ENCODE measurements around the gene WIPF3.

WIPF3 gene, protein sequence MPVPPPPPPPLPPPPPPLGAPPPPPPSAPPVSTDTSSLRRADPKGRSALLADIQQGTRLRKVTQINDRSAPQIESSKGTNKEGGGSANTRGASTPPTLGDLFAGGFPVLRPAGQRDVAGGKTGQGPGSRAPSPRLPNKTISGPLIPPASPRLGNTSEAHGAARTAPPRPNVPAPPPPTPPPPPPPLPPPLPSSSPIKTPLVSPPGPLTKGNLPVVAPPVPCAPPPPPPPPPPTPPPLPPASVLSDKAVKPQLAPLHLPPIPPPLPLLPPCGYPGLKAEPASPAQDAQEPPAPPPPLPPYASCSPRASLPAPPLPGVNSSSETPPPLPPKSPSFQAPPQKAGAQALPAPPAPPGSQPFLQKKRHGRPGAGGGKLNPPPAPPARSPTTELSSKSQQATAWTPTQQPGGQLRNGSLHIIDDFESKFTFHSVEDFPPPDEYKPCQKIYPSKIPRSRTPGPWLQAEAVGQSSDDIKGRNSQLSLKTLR

DNA sequence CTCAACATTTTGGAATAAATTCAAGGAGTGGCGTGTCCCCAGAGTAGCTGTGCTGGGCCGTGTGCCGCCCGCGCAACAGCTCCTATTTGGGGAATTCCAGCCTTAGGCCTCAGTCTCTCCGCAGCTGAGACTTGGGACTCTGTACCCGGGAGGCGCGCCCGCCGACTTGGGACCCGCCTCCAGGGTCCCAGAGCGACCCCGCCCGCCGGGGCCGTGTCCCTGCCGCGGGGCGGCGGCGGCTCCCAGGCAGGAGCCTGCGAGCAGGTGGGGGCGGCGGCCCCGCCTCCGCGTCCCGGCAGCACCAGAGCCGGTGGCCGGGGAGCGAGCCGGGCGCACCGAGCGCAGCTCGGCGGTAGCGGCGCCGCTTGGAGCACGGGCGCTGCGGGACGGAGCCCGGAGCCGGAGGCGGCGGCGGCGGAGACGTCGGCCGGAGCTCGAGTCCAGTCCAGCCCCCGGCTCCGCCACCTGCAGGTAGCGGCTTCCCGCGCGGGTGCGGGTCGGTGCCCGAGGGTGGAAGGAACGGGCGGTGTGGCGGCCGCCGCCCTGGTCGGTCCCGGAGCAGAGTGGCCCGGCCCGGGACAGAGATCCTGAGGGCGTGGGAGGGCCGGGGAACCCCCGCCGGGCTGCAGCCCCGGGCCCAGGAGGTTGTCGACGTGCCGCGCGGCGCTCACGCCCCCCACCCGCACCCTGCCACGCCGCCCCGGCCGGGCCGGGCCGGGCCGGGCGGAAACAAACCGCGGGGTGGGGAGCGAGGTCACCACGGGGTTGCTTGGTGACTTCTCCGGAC is at the start of gene WIPF3:
WIPF3 (plus strand) TSS at position 301 of the 787 bp plus-strand sequence. CDS start 28,217 bp downstream, outside the sequence.
- no peak for FAIRE-seq

DNA sequence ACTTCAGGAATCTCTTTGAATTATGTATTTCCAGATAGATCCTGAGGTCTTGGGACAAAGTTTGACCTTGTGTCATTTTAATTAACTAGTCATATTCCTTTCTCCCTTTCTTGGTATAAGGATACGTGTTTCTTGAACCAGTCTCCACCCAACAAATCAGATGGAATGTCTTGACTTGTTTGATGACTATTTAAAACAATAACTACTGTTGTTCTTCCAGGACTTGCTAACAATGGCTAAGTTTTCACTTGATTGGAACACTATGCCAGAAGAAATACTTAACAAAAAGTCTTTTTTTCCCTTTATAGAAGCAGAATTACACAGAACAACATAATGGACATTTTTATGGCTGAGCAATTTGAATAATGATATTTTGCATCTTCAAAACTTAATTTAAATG is 43.0 kb upstream of the WIPF3 start:
- no peak for FAIRE-seq

DNA sequence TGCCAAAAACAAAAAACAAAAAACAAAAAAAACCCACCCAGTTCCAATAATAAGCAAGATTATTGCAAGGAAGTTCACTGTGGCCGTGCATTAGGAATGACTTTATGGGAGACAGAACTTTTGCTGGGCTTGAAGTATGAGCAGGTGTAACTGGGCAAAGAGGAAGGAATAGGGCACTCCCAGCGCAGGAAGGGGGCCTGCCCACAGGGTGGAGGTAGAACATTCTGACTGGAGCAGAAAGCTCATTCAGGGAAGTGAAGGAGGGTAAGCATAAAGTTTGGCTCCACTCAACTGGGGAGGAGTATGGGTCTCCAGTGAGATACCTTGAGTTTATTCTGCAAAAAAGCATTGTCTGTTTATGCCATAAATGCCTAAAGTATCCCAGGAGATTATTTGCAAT is 42.1 kb upstream of the WIPF3 start:
- FAIRE-seq: no peak

DNA sequence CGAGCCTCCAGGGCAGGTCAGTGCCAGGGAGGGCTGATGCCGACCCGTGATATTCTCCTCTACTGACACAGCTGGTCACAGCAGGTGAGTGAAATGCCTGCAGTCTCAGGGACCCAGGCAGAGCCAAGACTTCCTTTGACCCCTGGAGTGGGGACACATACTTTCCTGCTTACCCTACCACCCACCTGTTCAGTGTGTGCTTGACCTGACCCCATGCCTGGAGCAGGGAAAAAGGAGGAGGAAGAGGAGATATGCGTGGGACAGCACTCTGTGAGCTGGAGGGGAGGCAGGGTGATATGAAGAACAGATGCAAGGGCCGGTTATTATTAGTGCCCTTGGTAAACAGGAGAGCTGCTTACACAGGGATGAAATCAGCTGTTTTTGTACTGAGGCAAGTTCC is 40.8 kb upstream of the WIPF3 start:
- no peak for FAIRE-seq

DNA sequence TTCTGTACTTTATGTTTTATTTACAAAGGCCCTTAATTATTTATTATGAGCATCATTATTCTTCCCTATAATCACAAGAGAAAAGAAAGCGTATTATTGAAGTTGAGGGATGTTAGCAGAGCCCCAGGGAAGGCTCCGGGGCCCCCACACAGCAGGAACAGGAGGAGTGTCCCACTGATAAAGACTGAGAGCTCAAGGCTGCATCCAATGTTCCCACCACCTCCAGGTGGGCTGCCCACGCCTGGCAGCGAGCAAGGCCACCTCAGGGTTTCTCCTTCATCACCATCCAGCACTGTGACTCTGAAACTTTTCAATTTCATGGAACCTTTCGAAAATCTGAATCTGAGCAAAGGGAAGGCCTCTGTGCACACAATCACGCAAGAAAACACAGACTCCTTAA is 35.9 kb upstream of the WIPF3 start:
- no peak for FAIRE-seq

DNA sequence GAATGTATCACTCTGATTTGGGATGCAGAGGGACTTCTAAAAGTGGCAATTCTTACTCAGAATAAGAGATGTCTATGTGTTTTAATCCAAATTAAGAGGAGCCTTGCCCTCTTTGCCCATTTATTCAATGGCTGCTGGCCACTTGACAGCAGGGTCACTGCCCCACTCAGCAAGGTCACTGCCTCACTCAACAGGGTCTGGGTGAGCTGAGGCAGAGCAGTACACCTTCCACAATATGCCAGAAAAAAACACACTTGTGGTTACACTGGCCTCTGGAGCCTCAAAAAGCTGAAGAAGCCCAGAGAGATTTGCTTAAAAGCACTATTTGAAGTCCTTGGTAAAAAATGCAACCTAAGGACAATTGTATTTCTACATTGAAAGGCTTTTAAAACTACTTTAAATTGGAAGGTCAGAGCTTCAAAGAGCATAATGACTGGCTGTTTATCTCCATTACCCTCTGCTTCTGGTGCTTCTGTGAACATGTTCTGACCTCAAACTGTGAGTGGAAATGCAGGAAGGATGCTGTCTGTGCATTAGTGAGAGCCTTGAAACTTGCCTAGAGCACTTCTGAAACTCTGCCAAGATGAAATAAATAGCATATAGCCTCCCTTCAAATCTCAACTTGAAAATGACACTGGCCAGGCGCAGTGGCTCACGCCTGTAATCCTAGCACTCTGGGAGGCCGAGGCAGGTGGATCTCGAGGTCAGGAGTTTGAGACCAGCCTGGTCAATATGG is 35.1 kb upstream of the WIPF3 start:
- FAIRE-seq: no peak

DNA sequence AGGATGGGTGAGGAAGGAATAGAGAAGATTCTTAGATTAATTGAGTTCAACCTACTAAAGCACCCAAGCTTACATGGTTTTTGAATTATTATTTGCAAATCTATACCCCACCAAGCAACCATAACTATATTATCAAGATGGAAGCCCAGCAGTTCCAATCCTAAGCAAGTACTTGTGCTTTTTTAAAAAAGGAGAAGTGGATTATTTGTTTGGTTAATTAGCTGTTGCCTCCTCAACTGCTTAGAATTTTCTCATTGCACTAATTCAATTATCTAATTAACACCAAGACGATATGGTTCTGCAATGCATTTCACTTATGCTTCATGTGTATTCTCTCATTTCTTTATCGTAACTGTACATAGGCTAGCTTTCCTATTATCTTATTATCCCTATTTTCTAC is 27.3 kb upstream of the WIPF3 start:
- no peak for FAIRE-seq

DNA sequence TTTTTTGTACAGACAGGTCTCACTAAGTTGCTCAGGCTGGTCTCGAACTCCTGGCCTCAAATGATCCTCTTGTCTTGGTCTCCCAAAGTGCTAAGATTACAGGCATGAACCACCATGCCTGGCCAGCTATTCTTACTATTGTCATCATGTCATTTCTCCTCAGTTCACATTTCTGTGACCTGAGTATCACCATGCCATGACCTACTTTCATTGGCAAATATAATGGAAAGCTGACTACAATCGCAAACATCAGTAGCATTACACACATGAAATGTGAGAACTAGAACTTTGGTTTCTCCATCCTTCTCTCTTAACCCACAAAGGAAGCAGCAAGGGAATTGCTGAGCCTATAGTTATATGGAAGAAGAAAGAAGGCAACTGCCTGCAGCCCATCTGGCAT is 26.0 kb upstream of the WIPF3 start:
- FAIRE-seq: no peak

DNA sequence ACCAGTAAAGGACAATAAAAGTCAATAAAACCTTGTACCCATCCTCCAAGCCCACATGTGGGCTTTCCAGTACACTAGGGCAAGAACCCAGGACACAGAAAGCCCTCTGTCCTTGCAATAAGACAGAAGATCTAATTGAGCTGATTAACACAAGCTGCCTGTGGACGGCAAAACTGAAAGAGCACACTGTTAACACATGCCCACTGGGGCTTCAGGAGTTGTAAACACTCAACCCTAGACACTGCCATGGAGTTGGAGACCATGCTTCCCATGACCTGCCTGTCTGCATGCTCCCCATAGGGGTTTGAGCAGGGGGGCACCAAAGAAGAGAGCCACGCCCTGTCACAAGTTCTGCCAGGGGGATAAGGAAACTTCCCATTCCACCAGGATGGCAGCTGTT is 22.6 kb upstream of the WIPF3 start:
- FAIRE-seq: no peak

DNA sequence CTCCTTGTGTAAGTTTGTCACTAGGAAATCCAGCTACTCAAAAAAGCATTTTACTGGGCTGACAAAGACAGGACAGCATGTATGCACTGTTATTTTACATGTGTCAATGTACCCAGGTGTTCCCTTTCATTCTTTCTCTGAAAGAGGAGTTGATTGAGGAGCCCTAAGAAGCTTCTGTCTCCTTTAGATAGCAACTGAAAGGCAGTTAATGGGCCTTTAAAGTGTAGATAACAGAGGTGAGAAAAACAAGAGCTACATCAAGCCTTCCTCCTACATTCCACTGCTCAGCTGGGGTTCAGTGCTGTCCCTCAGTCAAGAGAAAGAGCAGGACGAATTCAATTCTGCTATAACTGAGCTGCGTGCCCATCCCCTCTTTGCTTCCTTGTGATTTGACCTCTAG is 12.8 kb upstream of the WIPF3 start:
- FAIRE-seq: no peak

DNA sequence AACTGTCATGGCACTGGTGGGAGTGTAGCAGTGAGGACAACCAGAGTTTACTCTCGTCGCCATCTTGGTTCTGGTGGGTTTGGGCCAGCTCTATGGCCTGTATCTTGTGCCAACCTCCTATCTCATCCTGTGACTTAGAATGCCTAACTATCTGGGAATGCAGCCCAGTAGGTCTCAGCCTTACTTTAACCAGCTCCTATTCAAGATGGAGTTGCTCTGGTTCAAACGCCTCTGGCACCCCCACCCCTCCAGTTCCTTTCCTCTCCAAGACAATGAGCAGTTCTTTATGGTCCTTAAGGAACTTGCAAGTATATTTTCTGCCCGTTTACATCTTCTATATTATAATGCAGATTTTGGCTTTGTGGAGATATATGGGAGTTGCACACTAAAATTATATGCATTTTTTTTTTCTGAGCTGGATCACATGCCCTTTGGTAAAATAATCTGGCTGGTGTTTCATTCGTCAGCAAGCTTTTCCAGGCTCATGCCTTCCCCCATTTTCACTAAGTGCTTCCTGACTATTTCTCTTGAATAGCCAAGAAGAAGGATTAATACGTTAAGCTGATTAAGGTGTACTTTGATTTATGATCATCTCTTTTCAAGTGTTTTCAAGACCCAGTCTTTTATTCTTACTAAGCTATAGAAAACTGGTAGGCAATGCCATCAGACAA is 11.2 kb upstream of the WIPF3 start:
- FAIRE-seq: no peak

DNA sequence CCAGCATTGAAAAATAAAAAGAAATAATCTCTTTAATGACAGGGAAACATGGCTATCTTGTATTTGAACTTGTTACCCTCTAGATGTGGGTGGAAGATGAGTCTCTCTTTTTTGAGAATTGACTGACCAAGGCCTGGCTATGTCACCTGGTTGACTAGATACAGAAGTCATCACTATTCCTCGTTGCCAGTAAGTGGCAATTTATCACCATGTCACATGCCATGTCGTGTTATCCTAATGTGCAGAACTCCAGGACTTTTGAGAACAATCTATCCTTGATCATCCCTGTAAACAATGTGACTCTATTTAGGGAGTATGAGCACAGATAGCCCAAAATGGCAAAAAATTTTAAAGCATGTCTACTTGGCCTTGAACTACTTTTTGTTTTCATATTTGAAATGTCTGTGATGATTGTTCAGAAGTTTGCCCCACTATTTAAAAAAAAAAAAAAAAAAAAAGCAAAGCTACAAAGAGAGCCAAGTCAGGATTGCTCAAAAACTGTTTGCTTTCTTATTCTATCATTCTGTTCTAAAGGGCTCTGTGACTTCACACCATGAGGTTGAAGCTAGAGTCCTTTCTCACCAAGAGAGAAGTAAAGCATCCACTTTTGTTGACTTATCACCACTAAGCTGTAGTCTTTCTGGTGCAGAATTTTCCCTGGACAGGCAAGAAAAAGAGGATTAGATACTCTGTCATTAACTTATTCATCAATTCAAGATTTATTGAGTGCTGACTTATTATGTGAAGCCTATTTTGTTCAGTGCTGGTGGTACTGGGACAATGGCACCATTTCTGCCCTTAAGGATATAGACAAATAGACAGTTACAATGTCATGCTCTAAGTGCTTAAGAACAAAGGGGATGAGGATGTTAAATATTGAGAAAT is 10.4 kb upstream of the WIPF3 start:
- no peak for FAIRE-seq

DNA sequence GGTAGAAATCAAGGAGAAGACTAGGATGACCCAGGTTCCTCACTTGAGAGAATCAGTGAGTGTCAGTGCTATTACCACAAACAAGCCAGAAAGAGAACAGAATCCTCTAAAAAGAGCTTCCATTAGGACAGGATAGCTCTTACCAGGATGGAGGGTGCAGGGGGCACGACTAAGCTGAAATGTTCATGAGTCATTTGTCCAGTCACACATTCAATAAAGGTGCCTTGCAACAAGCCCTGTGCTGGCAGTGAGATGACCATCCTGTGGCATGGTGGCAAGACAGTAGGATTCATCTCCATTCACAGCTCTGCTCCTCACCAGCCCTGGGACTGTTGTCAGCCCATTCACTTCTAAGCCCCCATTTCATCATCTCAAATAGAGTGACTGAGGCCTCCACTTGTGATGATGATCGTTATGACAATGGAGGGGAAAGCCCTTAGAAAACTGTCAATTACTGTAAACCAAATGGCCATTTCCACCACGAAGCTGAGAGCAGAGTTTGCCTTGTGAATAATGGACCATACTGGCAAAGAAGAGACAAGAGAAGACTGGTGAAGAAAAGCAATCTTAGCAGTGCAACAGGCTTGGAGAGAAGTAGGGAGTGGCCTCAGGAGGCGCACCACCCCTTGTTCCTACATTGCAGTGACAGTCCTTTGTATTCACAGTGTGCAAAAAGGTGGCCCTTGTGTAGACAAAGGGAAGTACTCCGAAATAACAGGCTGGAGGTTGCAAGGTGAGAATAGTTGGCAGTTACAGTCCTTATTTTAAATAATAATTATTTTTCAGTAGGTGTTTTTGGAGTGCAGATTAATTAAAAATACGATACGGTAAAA is 9.0 kb upstream of the WIPF3 start:
- no peak for FAIRE-seq

DNA sequence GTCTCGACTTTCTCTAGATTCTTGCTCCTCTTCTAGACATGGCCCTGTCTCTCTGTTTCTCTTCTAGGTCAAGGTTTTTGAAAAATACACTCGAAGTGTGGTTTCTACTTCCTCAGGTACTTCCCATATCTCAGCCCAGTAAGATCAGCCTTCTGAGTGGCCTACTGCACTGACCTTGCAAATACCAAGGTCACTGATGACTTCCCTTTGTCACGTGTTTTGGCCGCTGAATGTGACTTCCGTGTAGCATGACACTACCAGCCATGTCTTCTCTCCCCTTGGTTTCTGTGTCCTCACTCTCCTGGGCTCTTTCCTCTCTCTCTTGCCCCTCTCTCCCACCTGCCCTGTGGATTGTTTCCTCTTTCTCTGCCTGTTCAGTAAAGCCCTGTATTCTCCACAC is 7.9 kb upstream of the WIPF3 start:
- FAIRE-seq: no peak

DNA sequence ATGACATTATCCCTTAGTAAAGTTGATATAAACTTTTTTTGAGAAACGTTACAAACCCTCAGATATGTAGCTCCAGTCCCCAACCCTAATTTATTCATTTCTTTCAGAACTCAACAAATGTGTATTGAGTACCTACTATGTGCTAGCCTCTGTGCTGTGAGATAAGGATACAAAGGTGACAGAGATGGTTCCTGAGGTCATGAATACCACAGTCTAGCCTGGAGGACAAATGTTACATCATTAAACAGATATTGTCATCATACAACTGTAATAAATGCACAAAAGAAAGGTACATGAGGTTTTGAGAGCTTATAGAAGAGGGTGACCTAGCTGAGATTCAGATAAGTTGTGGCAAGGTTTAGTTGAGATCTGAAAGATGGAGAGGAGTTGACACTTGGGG is 4.4 kb upstream of the WIPF3 start:
- no peak for FAIRE-seq

DNA sequence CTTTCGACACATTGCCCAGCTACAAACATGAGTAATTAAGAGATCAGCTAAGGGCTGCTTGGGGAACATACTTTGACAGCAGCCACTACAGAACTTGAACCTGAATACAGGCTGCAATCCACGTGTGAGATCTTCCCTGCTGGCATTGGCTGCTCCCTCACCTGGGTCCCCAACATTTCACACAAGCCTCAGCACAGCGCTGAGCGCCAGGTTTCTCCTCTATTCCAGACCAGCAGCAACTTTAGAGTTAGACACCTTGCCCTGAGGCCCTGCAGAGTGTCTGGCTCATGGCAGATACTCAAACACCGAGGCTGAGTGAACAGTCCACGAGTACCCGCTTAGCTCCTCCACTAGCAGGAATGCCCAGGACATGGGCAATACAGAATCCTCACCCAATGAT is 1.3 kb upstream of the WIPF3 start:
- no peak for FAIRE-seq

DNA sequence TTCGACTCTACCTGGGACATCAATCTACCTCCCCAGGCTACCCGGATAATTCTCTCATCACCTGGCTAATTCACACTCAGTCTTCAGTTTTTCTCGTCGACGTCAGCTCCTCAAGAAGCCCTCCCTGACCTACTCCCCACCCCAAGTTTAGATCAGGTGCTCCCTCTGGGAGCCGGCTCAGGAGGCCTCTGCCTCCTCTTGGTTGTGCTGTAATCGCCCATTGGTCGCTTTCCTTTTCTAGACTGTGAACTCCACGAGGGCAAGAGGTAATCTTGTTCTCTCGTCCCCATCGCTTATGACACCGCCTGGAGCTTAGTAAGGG is 461 bp upstream of the WIPF3 start:
- FAIRE-seq: no peak

DNA sequence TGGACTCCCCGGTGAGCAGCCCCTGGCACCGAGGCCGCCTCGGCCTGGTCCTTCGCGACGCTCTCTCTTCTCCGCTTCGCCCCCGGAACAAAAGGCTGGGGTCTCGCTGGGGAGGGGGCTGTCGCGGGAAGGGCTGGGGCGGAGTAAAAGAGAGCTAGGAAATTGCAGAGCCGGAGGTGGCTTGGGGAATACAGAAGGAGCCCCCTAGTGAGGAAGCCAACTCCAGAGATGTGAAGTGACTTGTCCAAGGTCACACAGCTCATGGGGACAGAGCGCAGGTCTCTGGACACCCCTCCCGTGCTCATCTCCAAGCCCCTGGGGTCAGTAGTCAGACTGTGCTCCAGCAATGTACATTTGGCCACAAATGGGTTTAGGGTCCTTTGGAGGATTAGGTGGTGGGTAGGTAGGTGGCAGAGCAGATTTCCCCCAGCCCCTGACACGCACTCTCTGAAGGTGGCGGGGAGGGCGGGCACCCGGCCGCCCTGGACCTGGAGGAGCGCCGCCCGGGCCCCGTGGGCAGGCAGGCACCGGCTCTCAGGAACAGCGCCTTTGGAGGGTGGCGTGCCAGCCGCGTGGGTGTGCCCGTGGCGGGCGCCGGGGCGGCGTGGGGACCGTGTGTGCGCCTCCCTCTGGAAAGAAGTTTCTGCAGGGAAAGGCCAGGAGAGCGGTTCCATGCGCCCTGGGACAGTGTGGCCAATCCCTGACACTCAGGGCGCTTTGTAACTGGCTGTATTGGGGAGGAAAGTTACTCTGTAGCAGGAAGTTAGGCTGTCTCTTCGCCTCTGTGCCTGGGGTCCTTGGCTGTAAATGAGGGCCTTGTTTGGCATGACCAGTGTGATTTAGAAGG is 910 bp downstream of the WIPF3 start:
- no peak for FAIRE-seq

DNA sequence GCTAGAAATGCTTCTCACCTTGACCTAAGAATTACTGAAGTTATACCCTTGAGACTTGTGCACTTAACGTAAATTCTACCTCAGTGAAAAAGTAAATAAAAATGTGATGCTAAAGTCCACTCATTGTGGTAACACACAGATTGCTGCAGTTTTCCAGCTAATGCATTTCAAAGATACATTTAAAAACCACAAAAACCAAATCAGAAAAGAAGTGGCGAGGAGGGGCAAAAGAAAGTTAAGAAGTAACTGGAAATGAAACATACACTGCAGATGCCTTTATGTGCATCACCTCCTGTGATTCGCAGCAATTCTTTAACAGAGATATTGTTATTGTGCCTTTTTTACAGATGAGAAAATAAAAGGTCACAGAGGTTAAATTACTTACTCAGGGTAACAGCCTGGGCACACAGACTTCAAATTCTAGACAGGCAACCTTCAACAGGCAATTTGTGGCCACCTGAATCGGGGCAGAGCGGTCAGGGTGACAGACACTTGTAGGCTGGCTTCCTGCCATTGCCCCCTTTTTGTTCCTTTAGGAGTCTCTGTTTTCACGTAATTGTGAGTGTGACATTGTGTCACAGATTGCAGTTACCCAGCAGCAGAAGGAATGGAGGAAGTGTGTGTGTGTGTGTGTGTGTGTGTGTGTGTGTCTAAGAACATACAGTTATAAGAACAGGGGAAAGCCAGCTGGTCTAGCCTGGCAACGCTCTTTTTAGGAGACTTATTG is 1.9 kb downstream of the WIPF3 start:
- FAIRE-seq: no peak

Measured in colon (tissue), 2 donors.